Measurements from ENCODE around the gene ZNF878.

DNA sequence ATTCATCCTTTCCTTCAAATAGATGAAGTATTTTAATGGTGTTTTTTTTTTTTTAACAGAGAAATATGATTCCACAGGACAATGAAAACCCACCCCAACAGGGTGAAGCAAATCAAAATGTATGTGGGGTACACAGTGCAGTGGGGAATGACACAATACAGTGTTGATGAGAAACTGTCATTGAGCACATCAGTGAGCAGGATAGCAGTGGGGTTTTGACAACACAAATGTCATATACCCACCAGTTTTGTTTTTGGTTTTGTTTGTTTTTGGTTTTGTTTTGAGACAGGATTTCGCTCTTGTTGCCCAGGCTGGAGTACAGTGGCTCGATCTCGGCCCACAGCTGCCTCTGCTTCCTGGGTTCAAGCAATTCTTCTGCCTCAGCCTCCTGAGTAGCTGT lies 41.0 kb upstream of the ZNF878 start:
- TF ChIP-seq CTCF (conservative IDR thresholded peaks at IDR 0.05) (no peak), EZH2 (IDR thresholded peaks at IDR 0.05; ENCODE audit: low read depth) (no peak)
